K562 (cell line): ENCODE data around the gene PTPRO. TPM values are rescaled to one million over a fixed set of nuclear protein-coding genes. Genes with fewer than 3 reads are reported as not detected.

ENCODE experiments used
- ATAC-seq: fragments of 200-7000 bp; cut with Tn5 transposase; 3 replicates; pipeline ENCODE4 v1.9.1; 2020; ENCODE audit warnings: moderate library complexity
- BruUV-seq: library from RNA; stranded (reverse); fragments of 400-500 nt; replicated peaks from 2 replicates; lab custom pipeline; 2021; lab: Mats Ljungman, UMichigan
- CTCF ChIA-PET: fragments of 300-600 bp; formaldehyde crosslinking; extraction: SDS; loops from one replicate; lab custom pipeline; 2021; ENCODE audit warnings: low intra/inter-chr PET ratio; lab: Yijun Ruan, JAX
- POLR2A ChIA-PET: fragments of 300-600, 350-650 bp; sonication (Branson Sonifier 250); formaldehyde crosslinking; extraction: SDS; loops from one replicate; lab custom pipeline; 2021; ENCODE audit warnings: antibody characterized with exemption, inconsistent platforms; lab: Yijun Ruan, JAX
- DNase-seq, 4 experiments: peaks; one replicate each; pipeline versions ENCODE4 v3.0.0 to v3.0.0-alpha.2; 2011 to 2018; ENCODE audit warnings: low spot score in 3 of 4, mixed read lengths in 3 of 4; ENCODE audit errors: extremely low read depth in 1 of 4
- FAIRE-seq: peaks from 2 replicates; lab custom pipeline; 2011; peaks lifted over from hg19 to GRCh38; lab: Jason Lieb, UNC
- H2AFZ ChIP-seq: 2 replicates; pipeline ENCODE4 v1.6.0; 2011; ENCODE audit warnings: low read depth, low read length, control low read depth, inconsistent platforms
- H3K27ac ChIP-seq: fragments of 200-600 bp; 3 replicates; pipeline ENCODE4 v1.8.0; 2011; ENCODE audit warnings: low read depth, mild to moderate bottlenecking, control low read depth, inconsistent platforms, low read length, moderate library complexity, mixed read lengths; ENCODE audit errors: extremely low read depth
- H3K27me3 ChIP-seq, 2 experiments: fragments of 300-600 bp in 1 of 2; 2 replicates in 1 of 2; 3 replicates in 1 of 2; pipeline versions ENCODE4 v1.6.0 to v1.8.0; 2011; ENCODE audit warnings: inconsistent platforms in 2 of 2, low read length in 2 of 2, mild to moderate bottlenecking in 1 of 2, mixed read lengths in 1 of 2, moderate library complexity in 1 of 2; ENCODE audit not compliant: control insufficient read depth in 2 of 2, insufficient read depth in 2 of 2
- H3K36me3 ChIP-seq: fragments of 300-600 bp; 3 replicates; pipeline ENCODE4 v1.8.0; 2011; ENCODE audit warnings: mild to moderate bottlenecking, low read length, inconsistent platforms; ENCODE audit not compliant: control insufficient read depth, insufficient read depth
- H3K4me1 ChIP-seq, 2 experiments: fragments of 200-600 bp in 1 of 2; replicated peaks in 1 of 2; 2 replicates in 1 of 2; 3 replicates in 1 of 2; pipeline versions ENCODE4 v1.5.1 to v1.8.0; 2011; ENCODE audit warnings: inconsistent platforms in 2 of 2, low read length in 2 of 2, mild to moderate bottlenecking in 1 of 2, mixed read lengths in 1 of 2, moderate library complexity in 1 of 2; ENCODE audit not compliant: control insufficient read depth in 2 of 2, insufficient read depth in 2 of 2
- H3K4me2 ChIP-seq: 2 replicates; pipeline ENCODE4 v1.6.1; 2011; ENCODE audit warnings: low read length, control low read depth, inconsistent platforms, mixed read lengths; ENCODE audit not compliant: insufficient read depth
- H3K4me3 ChIP-seq: fragments of 200-600 bp; sonication (generic), shearing (Covaris generic); 2 replicates; pipeline ENCODE4 v1.5.1; 2016; ENCODE audit warnings: control low read depth, inconsistent platforms
- H3K79me2 ChIP-seq: fragments of 200-600 bp; 3 replicates; pipeline ENCODE4 v1.8.0; 2011; ENCODE audit warnings: low read length, inconsistent platforms; ENCODE audit not compliant: control insufficient read depth, insufficient read depth
- H3K9ac ChIP-seq, 2 experiments: 2 replicates each; pipeline versions ENCODE4 v1.6.0 to v1.6.1; 2011; ENCODE audit warnings: low read depth in 2 of 2, low read length in 2 of 2, control low read depth in 1 of 2, inconsistent platforms in 1 of 2, mild to moderate bottlenecking in 1 of 2, mixed read lengths in 1 of 2; ENCODE audit not compliant: insufficient read depth in 1 of 2
- H3K9me1 ChIP-seq: one replicate; pipeline ENCODE4 v1.6.0; 2011; ENCODE audit warnings: inconsistent platforms, mild to moderate bottlenecking, low read length, moderate library complexity; ENCODE audit not compliant: control insufficient read depth, insufficient read depth
- H3K9me3 ChIP-seq: replicated peaks from 2 replicates; pipeline ENCODE4 v1.5.1; 2011; ENCODE audit warnings: low read depth, low read length, inconsistent platforms; ENCODE audit not compliant: control insufficient read depth, insufficient read depth
- H4K20me1 ChIP-seq: replicated peaks from 2 replicates; pipeline ENCODE4 v1.6.1; 2011; ENCODE audit warnings: low read length, inconsistent platforms, mixed read lengths; ENCODE audit not compliant: control insufficient read depth, insufficient read depth
- ARID4B ChIP-seq: sonication (generic); formaldehyde crosslinking; IDR thresholded peaks from 2 replicates; pipeline ENCODE4 v1.8.0; 2022; ENCODE audit warnings: mild to moderate bottlenecking, missing genetic modification reagents
- BRF1 ChIP-seq: IDR thresholded peaks from 3 replicates; pipeline ENCODE4 v1.6.1; 2011; ENCODE audit warnings: borderline replicate concordance, mild to moderate bottlenecking; ENCODE audit not compliant: insufficient read length; ENCODE audit errors: extremely low read depth
- CEBPB ChIP-seq: fragments of 450-650 bp; IDR thresholded peaks from 2 replicates; pipeline ENCODE4 v1.6.1; 2016; ENCODE audit warnings: missing genetic modification characterization, missing compliant biosample characterization
- CHD4 ChIP-seq: fragments of 200-600 bp; sonication (generic); IDR thresholded peaks from 3 replicates; pipeline ENCODE4 v1.6.1; 2012; ENCODE audit warnings: low read depth, mild to moderate bottlenecking, mixed read lengths, low read length, inconsistent platforms; ENCODE audit not compliant: insufficient read depth, insufficient replicate concordance, poor library complexity, severe bottlenecking
- PML ChIP-seq: IDR thresholded peaks from 2 replicates; pipeline ENCODE4 v1.6.1; 2012; ENCODE audit warnings: low read length, inconsistent platforms
- USF2 ChIP-seq: sonication (generic); formaldehyde crosslinking; IDR thresholded peaks from 2 replicates; pipeline ENCODE4 v1.5.0; 2020; ENCODE audit warnings: missing genetic modification reagents
- ZNF134 ChIP-seq: fragments of 250-450 bp; sonication (Bioruptor Pico); conservative IDR thresholded peaks from 2 replicates; pipeline ENCODE4 v1.4.0; 2020
- ZNF280A ChIP-seq: fragments of 450-650 bp; IDR thresholded peaks from 2 replicates; pipeline ENCODE4 v1.6.1; 2018; ENCODE audit warnings: mild to moderate bottlenecking, low read depth; ENCODE audit not compliant: partially characterized antibody
- WGBS: fragments of 100-300 bp; shearing (Covaris generic); methylation state at CpG from one replicate; pipeline ENCODE4 v1.1.6; 2016; ENCODE audit warnings: low coverage, mixed read lengths; ENCODE audit not compliant: insufficient coverage; ENCODE audit errors: missing lambda C conversion rate; 5-methylcytosine and 5-hydroxymethylcytosine counted together
- in situ Hi-C: fragments of 300-500 bp; cut with MboI; formaldehyde crosslinking; loops from 4 replicates; pipeline ENCODE4 v1.15.0; 2018; ENCODE audit warnings: inconsistent platforms, mixed read lengths
- intact Hi-C: fragments of 100-400 bp; cut with micrococcal nuclease; formaldehyde crosslinking; loops from 2 replicates; pipeline ENCODE4 v1.14.2; 2022
- polyA plus RNA-seq, 8 experiments: library from polyadenylated mRNA; depleted of rRNA in 4 of 8; stranded (reverse) in 5 of 8; unstranded in 3 of 8; fragments of >200 nt; fragmentation: Nextera tagmentation in 2 of 8; fragmentation: Illumina TruSeq in 1 of 8; extraction: Ambion mirVana in 2 of 8; extraction: Trizol in 1 of 8; gene quantifications; 2 replicates each; pipeline versions ENCODE4 v1.2.1 to v1.2.3, GENCODE V29; 2011 to 2014; ENCODE audit warnings: inconsistent platforms in 1 of 8, missing spikeins in 1 of 8
- total RNA-seq, 7 experiments: library from RNA; depleted of rRNA in 6 of 7; stranded (reverse); fragments of >200 nt in 6 of 7; fragmentation: Illumina TruSeq in 2 of 7; extraction: Trizol in 2 of 7; gene quantifications; 2 replicates each; pipeline versions ENCODE4 v1.2.1 to v1.2.3, GENCODE V29; 2011 to 2021; ENCODE audit warnings: low replicate concordance in 1 of 7

Gene PTPRO
- total and polyA plus RNA-seq, 9 of the 15 experiments (the other 6 are each of a cell fraction or from before 2014, with no cell fraction given): 0.22 TPM; not detected in 8

GRCh38 chr12:15472036-15472435, 149.7 kb downstream of the PTPRO start:
- CTCF ChIA-PET: no interaction called here
- Histone ChIP-seq H3K79me2 (no peaks in the 10 kb centered on the region), H4K20me1 (no peaks in the 10 kb centered on the region), H3K36me3 (no peaks in the 10 kb centered on the region), H3K4me1 (no peaks in the 10 kb centered on the region), H3K27ac (no peak overlapping the region), H3K4me3 (no peak overlapping the region), H3K9ac (no peak overlapping the region), H3K27me3 (no peaks in the 10 kb centered on the region), H3K9me1 (no peaks in the 10 kb centered on the region), H2AFZ (no peak overlapping the region), H3K9me3 (no peaks in the 10 kb centered on the region), H3K4me2 (no peak overlapping the region)
- DNase-seq: no peak
- intact Hi-C loops (no loop called here), in situ Hi-C loops (no loop called here)
- TF ChIP-seq CEBPB (tag): peak; percentile 27; the same call in 1 of the 2 replicates
- no peak for TF ChIP-seq USF2 (CRISPR knock-in tag)
- no peak for TF ChIP-seq CHD4
- TF ChIP-seq ZNF134: no peak
- TF ChIP-seq ARID4B (CRISPR knock-in tag): no peak
- no peak for TF ChIP-seq PML
- TF ChIP-seq ZNF280A: no peak
- TF ChIP-seq BRF1: no peak
- BruUV-seq: no TSS peak
- no peak for ATAC-seq
- no peak for FAIRE-seq
- WGBS: 0% methylated on average over 2 of the region's 2 CpGs
- POLR2A ChIA-PET: no interaction called here
